ENCODE results near the gene SLC25A10. TPM values are rescaled to one million over a fixed set of nuclear protein-coding genes. Genes with fewer than 3 reads are reported as not detected.

The SLC25A10 gene
- polyA plus RNA-seq, 1 donor from 2014 or later = 8.7 TPM

DNA sequence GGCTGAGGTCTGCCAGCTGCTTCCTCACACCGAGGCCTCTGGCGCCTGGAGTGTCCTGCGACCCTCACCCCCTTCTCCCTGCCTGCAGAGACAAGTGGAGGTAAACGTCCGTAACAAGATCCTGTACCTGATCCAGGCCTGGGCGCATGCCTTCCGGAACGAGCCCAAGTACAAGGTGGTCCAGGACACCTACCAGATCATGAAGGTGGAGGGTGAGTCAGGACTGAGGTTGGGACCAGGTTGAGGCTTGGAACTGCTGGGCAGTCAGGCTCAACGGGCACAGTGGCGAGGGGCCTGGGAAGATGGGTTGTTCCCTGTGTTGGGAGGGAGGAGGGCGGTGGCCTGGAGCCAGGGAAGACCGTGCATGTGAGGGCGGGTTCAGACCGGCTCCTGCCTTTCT lies 23.5 kb upstream of the SLC25A10 start:
- no peaks in the 10 kb centered on the region for H3K9me2 ChIP-seq (ENCODE audit: insufficient read depth, low read length)
- no peak for TF ChIP-seq SMC3 (conservative IDR thresholded peaks at IDR 0.05; ENCODE audit: poor library complexity)
- no peak for TF ChIP-seq MXI1 (conservative IDR thresholded peaks at IDR 0.05; ENCODE audit: poor library complexity, severe bottlenecking)
- TF ChIP-seq, protein P1, sequence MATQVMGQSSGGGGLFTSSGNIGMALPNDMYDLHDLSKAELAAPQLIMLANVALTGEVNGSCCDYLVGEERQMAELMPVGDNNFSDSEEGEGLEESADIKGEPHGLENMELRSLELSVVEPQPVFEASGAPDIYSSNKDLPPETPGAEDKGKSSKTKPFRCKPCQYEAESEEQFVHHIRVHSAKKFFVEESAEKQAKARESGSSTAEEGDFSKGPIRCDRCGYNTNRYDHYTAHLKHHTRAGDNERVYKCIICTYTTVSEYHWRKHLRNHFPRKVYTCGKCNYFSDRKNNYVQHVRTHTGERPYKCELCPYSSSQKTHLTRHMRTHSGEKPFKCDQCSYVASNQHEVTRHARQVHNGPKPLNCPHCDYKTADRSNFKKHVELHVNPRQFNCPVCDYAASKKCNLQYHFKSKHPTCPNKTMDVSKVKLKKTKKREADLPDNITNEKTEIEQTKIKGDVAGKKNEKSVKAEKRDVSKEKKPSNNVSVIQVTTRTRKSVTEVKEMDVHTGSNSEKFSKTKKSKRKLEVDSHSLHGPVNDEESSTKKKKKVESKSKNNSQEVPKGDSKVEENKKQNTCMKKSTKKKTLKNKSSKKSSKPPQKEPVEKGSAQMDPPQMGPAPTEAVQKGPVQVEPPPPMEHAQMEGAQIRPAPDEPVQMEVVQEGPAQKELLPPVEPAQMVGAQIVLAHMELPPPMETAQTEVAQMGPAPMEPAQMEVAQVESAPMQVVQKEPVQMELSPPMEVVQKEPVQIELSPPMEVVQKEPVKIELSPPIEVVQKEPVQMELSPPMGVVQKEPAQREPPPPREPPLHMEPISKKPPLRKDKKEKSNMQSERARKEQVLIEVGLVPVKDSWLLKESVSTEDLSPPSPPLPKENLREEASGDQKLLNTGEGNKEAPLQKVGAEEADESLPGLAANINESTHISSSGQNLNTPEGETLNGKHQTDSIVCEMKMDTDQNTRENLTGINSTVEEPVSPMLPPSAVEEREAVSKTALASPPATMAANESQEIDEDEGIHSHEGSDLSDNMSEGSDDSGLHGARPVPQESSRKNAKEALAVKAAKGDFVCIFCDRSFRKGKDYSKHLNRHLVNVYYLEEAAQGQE (IDR thresholded peaks at IDR 0.05; ENCODE audit: borderline replicate concordance) = no peak
- no peak for TF ChIP-seq TAF1 (IDR thresholded peaks at IDR 0.05; ENCODE audit: low read depth)
- no peak for TF ChIP-seq RAD21 (conservative IDR thresholded peaks at IDR 0.05)
- TF ChIP-seq, protein P2, sequence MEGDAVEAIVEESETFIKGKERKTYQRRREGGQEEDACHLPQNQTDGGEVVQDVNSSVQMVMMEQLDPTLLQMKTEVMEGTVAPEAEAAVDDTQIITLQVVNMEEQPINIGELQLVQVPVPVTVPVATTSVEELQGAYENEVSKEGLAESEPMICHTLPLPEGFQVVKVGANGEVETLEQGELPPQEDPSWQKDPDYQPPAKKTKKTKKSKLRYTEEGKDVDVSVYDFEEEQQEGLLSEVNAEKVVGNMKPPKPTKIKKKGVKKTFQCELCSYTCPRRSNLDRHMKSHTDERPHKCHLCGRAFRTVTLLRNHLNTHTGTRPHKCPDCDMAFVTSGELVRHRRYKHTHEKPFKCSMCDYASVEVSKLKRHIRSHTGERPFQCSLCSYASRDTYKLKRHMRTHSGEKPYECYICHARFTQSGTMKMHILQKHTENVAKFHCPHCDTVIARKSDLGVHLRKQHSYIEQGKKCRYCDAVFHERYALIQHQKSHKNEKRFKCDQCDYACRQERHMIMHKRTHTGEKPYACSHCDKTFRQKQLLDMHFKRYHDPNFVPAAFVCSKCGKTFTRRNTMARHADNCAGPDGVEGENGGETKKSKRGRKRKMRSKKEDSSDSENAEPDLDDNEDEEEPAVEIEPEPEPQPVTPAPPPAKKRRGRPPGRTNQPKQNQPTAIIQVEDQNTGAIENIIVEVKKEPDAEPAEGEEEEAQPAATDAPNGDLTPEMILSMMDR (IDR thresholded peaks at IDR 0.05; ENCODE audit: poor library complexity, severe bottlenecking) = no peak
- no peak for TF ChIP-seq EZH2 (IDR thresholded peaks at IDR 0.05; ENCODE audit: borderline replicate concordance, insufficient read depth, low read length, poor library complexity, severe bottlenecking)
- no peak for TF ChIP-seq POLR2AphosphoS5 (IDR thresholded peaks at IDR 0.05)
- no peak for TF ChIP-seq EP300 (conservative IDR thresholded peaks at IDR 0.05; ENCODE audit: poor library complexity, severe bottlenecking)
- no peak overlapping the region for H3K27ac ChIP-seq (ENCODE audit: low read length)
- no peak overlapping the region for H2AFZ ChIP-seq (ENCODE audit: low read depth, low read length)
- no peaks in the 10 kb centered on the region for H3K27me3 ChIP-seq (ENCODE audit: insufficient read depth, low read depth, low read length)
- H3F3A ChIP-seq (ENCODE audit: insufficient read depth, low read length, poor library complexity, severe bottlenecking) = no peaks in the 10 kb centered on the region
- peaks cover 7% of the 10 kb centered on the region for H4K20me1 ChIP-seq (ENCODE audit: insufficient read depth)
- peaks cover 17% of the 10 kb centered on the region for H3K79me2 ChIP-seq (replicated peaks; ENCODE audit: insufficient read depth, low read length)
- no peak overlapping the region for H3K4me2 ChIP-seq (ENCODE audit: low read length)
- H3K4me3 ChIP-seq (ENCODE audit: low read length) = no peak overlapping the region
- no peaks in the 10 kb centered on the region for H3K9me3 ChIP-seq (ENCODE audit: low read length)
- no peaks in the 10 kb centered on the region for H3K36me3 ChIP-seq (ENCODE audit: insufficient read depth, low read length)
- no peak overlapping the region for H3K9ac ChIP-seq (ENCODE audit: low read length)

DNA sequence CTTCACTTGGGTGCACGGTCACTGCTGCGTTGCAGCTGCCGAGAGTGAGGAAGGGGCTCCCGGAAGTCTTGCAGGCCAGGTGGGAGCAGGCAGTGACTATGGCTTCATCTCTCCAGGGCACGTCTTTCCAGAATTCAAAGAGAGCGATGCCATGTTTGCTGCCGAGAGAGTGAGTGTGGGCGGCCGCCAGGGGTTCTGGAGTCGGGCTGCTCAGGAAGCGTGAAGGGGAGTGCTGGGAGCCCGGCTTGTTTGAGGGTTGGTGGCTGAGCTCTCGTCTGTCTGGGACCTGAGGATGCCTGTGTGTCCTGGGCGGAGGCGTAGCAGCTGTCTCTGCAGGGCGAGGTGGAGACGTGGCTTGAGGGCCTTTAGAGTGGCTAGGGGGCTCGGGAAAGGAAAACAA lies 22.0 kb upstream of the SLC25A10 start:
- Histone ChIP-seq H3K4me3 (ENCODE audit: low read length) (no peak overlapping the region), H3K79me2 (replicated peaks; ENCODE audit: insufficient read depth, low read length) (peaks cover 5% of the 10 kb centered on the region), H4K20me1 (ENCODE audit: insufficient read depth) (peaks cover 3% of the 10 kb centered on the region), H3K36me3 (ENCODE audit: insufficient read depth, low read length) (no peaks in the 10 kb centered on the region), H3K9ac (ENCODE audit: low read length) (no peak overlapping the region), H3K27me3 (ENCODE audit: insufficient read depth, low read depth, low read length) (no peaks in the 10 kb centered on the region), H2AFZ (ENCODE audit: low read depth, low read length) (no peak overlapping the region), H3K9me2 (ENCODE audit: insufficient read depth, low read length) (no peaks in the 10 kb centered on the region), H3F3A (ENCODE audit: insufficient read depth, low read length, poor library complexity, severe bottlenecking) (no peaks in the 10 kb centered on the region), H3K27ac (ENCODE audit: low read length) (no peak overlapping the region), H3K4me2 (ENCODE audit: low read length) (no peak overlapping the region), H3K9me3 (ENCODE audit: low read length) (no peaks in the 10 kb centered on the region)
- TF ChIP-seq RAD21 (conservative IDR thresholded peaks at IDR 0.05) (no peak), EP300 (conservative IDR thresholded peaks at IDR 0.05; ENCODE audit: poor library complexity, severe bottlenecking) (no peak), TAF1 (IDR thresholded peaks at IDR 0.05; ENCODE audit: low read depth) (no peak), EZH2 (IDR thresholded peaks at IDR 0.05; ENCODE audit: borderline replicate concordance, insufficient read depth, low read length, poor library complexity, severe bottlenecking) (no peak)

Data from neural cell (in vitro differentiated cells).